ENCODE data around the gene APLNR.

APLNR gene

GRCh38 chr11:57240007-57240406 lies 3.0 kb upstream of the APLNR start:
- no peak overlapping the region for H3K9ac ChIP-seq (ENCODE audit: low read length)
- TF ChIP-seq CTCF (IDR thresholded peaks at IDR 0.05; ENCODE audit: low read length): no peak
- no peak for TF ChIP-seq EZH2 (IDR thresholded peaks at IDR 0.05; ENCODE audit: borderline replicate concordance, low read length)
- H3K9me3 ChIP-seq (ENCODE audit: low read length): no peaks in the 10 kb centered on the region
- no peak overlapping the region for H3K4me3 ChIP-seq (ENCODE audit: low read depth, low read length, poor library complexity, severe bottlenecking)
- no peaks in the 10 kb centered on the region for H3K9me2 ChIP-seq (ENCODE audit: low read depth, low read length)
- no peaks in the 10 kb centered on the region for H3K27me3 ChIP-seq (ENCODE audit: insufficient read depth, low read length)
- no peaks in the 10 kb centered on the region for H3K79me2 ChIP-seq (ENCODE audit: insufficient read depth, low read length)
- H3K4me1 ChIP-seq (ENCODE audit: insufficient read depth, low read length, severe bottlenecking): no peaks in the 10 kb centered on the region
- H3F3A ChIP-seq (ENCODE audit: insufficient read depth, low read length): no peaks in the 10 kb centered on the region
- H3K36me3 ChIP-seq (ENCODE audit: insufficient read depth, low read length): no peaks in the 10 kb centered on the region
- H3K27ac ChIP-seq (ENCODE audit: low read depth, low read length, poor library complexity, severe bottlenecking): no peak overlapping the region
- no peak overlapping the region for H2AFZ ChIP-seq (ENCODE audit: low read length)
- no peak overlapping the region for H3K4me2 ChIP-seq (ENCODE audit: low read length)
- H4K20me1 ChIP-seq (ENCODE audit: insufficient read depth, low read length): no peaks in the 10 kb centered on the region

GRCh38 chr11:57239348-57239747 lies 2.3 kb upstream of the APLNR start:
- Histone ChIP-seq H3K4me1 (ENCODE audit: insufficient read depth, low read length, severe bottlenecking) (no peaks in the 10 kb centered on the region), H3K27me3 (ENCODE audit: insufficient read depth, low read length) (no peaks in the 10 kb centered on the region), H3F3A (ENCODE audit: insufficient read depth, low read length) (no peaks in the 10 kb centered on the region), H3K9me2 (ENCODE audit: low read depth, low read length) (no peaks in the 10 kb centered on the region), H3K9ac (ENCODE audit: low read length) (no peak overlapping the region), H3K9me3 (ENCODE audit: low read length) (no peaks in the 10 kb centered on the region), H3K27ac (ENCODE audit: low read depth, low read length, poor library complexity, severe bottlenecking) (no peak overlapping the region), H3K36me3 (ENCODE audit: insufficient read depth, low read length) (no peaks in the 10 kb centered on the region), H4K20me1 (ENCODE audit: insufficient read depth, low read length) (no peaks in the 10 kb centered on the region), H3K4me3 (ENCODE audit: low read depth, low read length, poor library complexity, severe bottlenecking) (no peak overlapping the region), H3K4me2 (ENCODE audit: low read length) (no peak overlapping the region), H2AFZ (ENCODE audit: low read length) (no peak overlapping the region), H3K79me2 (ENCODE audit: insufficient read depth, low read length) (no peaks in the 10 kb centered on the region)
- TF ChIP-seq CTCF (IDR thresholded peaks at IDR 0.05; ENCODE audit: low read length) (no peak), EZH2 (IDR thresholded peaks at IDR 0.05; ENCODE audit: borderline replicate concordance, low read length) (no peak)

- H3K36me3 ChIP-seq (ENCODE audit: insufficient read depth, low read length): no peaks in the 10 kb centered on the region
- no peak overlapping the region for H3K4me3 ChIP-seq (ENCODE audit: low read depth, low read length, poor library complexity, severe bottlenecking)
- no peaks in the 10 kb centered on the region for H3K9me3 ChIP-seq (ENCODE audit: low read length)
- H3K27me3 ChIP-seq (ENCODE audit: insufficient read depth, low read length): no peaks in the 10 kb centered on the region
- no peak overlapping the region for H3K9ac ChIP-seq (ENCODE audit: low read length)
- H3K9me2 ChIP-seq (ENCODE audit: low read depth, low read length): no peaks in the 10 kb centered on the region
- no peak overlapping the region for H3K27ac ChIP-seq (ENCODE audit: low read depth, low read length, poor library complexity, severe bottlenecking)
- no peaks in the 10 kb centered on the region for H3K4me1 ChIP-seq (ENCODE audit: insufficient read depth, low read length, severe bottlenecking)
- H3F3A ChIP-seq (ENCODE audit: insufficient read depth, low read length): no peaks in the 10 kb centered on the region
- TF ChIP-seq EZH2 (IDR thresholded peaks at IDR 0.05; ENCODE audit: borderline replicate concordance, low read length) (no peak), CTCF (IDR thresholded peaks at IDR 0.05; ENCODE audit: low read length) (no peak)
- no peak overlapping the region for H3K4me2 ChIP-seq (ENCODE audit: low read length)
- H3K79me2 ChIP-seq (ENCODE audit: insufficient read depth, low read length): no peaks in the 10 kb centered on the region
- no peaks in the 10 kb centered on the region for H4K20me1 ChIP-seq (ENCODE audit: insufficient read depth, low read length)
- H2AFZ ChIP-seq (ENCODE audit: low read length): no peak overlapping the region
Measured at GRCh38 chr11:57235761-57236703, 1.0 kb downstream of the APLNR start.
